Activated CD4-positive, alpha-beta memory T cell treated with anti-CD3 and anti-CD28 coated beads for 36 hours (primary cell): Measurements from ENCODE around the gene ALG9. TPM values are rescaled to one million over a fixed set of nuclear protein-coding genes. Genes with fewer than 3 reads are reported as not detected.
"Not testable (repeated sequence)": the region's sequence is repeated elsewhere in the genome, so short reads cannot be mapped to it uniquely, and the experiment has no call there.

Source experiments
- CTCF ChIA-PET: fragments of 350-600 bp; sonication (Branson Sonifier 250); formaldehyde crosslinking; loops from one replicate; lab custom pipeline; 2021; ENCODE audit warnings: antibody characterized with exemption, inconsistent platforms; lab: Charles Lee
- POLR2A ChIA-PET: fragments of 350-600 bp; sonication (Branson Sonifier 250); formaldehyde crosslinking; loops from one replicate; lab custom pipeline; 2021; ENCODE audit warnings: antibody characterized with exemption; lab: Charles Lee
- DNase-seq: peaks from one replicate; pipeline ENCODE4 v3.0.0-alpha.2; 2020
- H3K27ac Mint-ChIP-seq: one replicate; pipeline ENCODE4 v1.8.0; 2021; ENCODE audit warnings: mixed read lengths
- H3K27me3 Mint-ChIP-seq: one replicate; pipeline ENCODE4 v1.8.0; 2021; ENCODE audit warnings: mixed read lengths
- H3K36me3 Mint-ChIP-seq: one replicate; pipeline ENCODE4 v1.8.0; 2021; ENCODE audit warnings: mixed read lengths
- H3K4me1 Mint-ChIP-seq: one replicate; pipeline ENCODE4 v1.8.0; 2021; ENCODE audit warnings: low read depth, mixed read lengths
- H3K4me3 Mint-ChIP-seq: one replicate; pipeline ENCODE4 v1.8.0; 2021; ENCODE audit warnings: mild to moderate bottlenecking, mixed read lengths
- H3K9me3 Mint-ChIP-seq: one replicate; pipeline ENCODE4 v1.8.0; 2021; ENCODE audit warnings: mixed read lengths
- intact Hi-C: fragments of 100-400 bp; cut with micrococcal nuclease; formaldehyde crosslinking; loops from one replicate; pipeline ENCODE4 v1.15.1; 2023
- total RNA-seq, 2 experiments: library from RNA; stranded (reverse); gene quantifications; one replicate each; pipeline ENCODE4 v1.2.3, GENCODE V29; 2021

The ALG9 gene
- total RNA-seq, 2 experiments from 2014 or later, result 23.6 to 26.7 TPM

- Mint-ChIP-seq H3K27ac (no peak overlapping the region), H3K9me3 (no peaks in the 10 kb centered on the region), H3K4me3 (no peak overlapping the region), H3K27me3 (no peaks in the 10 kb centered on the region), H3K4me1 (no peaks in the 10 kb centered on the region), H3K36me3 (peaks cover 10% of the 10 kb centered on the region)
- intact Hi-C loops, result no loop called here
- ChIA-PET CTCF (interaction anchor here (0.6 to 4.1 kb wide), 3 partner anchors 9 to 71 kb away, joined by 3 to 17 read pairs (median 3); no protein-coding TSS in a partner anchor), POLR2A (no interaction called here)
- no peak for DNase-seq
Measured at GRCh38 chr11:111788464-111788863, 82.9 kb downstream of the ALG9 start.

- Mint-ChIP-seq H3K4me3 (no peak overlapping the region), H3K27ac (no peak overlapping the region), H3K4me1 (no peaks in the 10 kb centered on the region), H3K9me3 (no peaks in the 10 kb centered on the region), H3K27me3 (no peaks in the 10 kb centered on the region), H3K36me3 (peaks cover 10% of the 10 kb centered on the region)
- ChIA-PET CTCF (interaction anchor here (0.7 to 4.1 kb wide), 2 partner anchors 11 to 70 kb away, joined by 3 to 17 read pairs; no protein-coding TSS in a partner anchor), POLR2A (no interaction called here)
- no peak for DNase-seq
- intact Hi-C loops, result no loop called here
Measured at GRCh38 chr11:111788051-111788450, 83.3 kb downstream of the ALG9 start.

GRCh38 chr11:111785886-111786412, 85.4 kb downstream of the ALG9 start:
- no peaks in the 10 kb centered on the region for H3K4me1 Mint-ChIP-seq
- no peak overlapping the region for H3K27ac Mint-ChIP-seq
- intact Hi-C loops, result no loop called here
- H3K9me3 Mint-ChIP-seq, result no peaks in the 10 kb centered on the region
- H3K4me3 Mint-ChIP-seq, result no peak overlapping the region
- peaks cover 10% of the 10 kb centered on the region for H3K36me3 Mint-ChIP-seq
- CTCF ChIA-PET, result interaction anchor here (1.2 to 4.1 kb wide), 2 partner anchors 9 to 21 kb away, joined by 4 to 17 read pairs; no protein-coding TSS in a partner anchor
- POLR2A ChIA-PET, result no interaction called here
- no peaks in the 10 kb centered on the region for H3K27me3 Mint-ChIP-seq
- DNase-seq, result no peak

DNA sequence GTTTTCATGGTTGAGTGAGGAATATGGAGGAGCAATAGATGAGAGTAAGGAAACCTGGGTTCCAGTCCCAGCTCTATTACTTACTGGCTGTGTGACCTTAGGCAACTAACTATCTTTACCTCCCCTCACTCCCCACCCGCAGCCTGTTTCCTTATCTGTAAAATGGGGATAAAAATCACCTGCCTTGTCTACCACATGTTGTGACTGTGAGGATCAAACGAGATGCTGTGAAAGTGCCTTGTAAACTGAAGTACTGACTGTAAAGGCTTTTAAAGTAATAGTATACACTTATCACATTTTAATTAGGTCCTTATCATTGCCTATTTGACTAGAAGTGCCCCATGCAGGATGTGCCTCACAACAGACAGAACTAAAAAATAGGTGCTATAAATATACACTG, 86.3 kb downstream of the ALG9 start:
- ChIA-PET POLR2A (no interaction called here), CTCF (interaction anchor here (4.1 kb wide), 1 partner anchor 8 kb away, joined by 17 read pairs; no protein-coding TSS in a partner anchor)
- H3K4me3 Mint-ChIP-seq, result no peak overlapping the region
- H3K36me3 Mint-ChIP-seq, result peaks cover 10% of the 10 kb centered on the region
- H3K27ac Mint-ChIP-seq, result no peak overlapping the region
- no peaks in the 10 kb centered on the region for H3K9me3 Mint-ChIP-seq
- H3K4me1 Mint-ChIP-seq, result no peaks in the 10 kb centered on the region
- intact Hi-C loops, result no loop called here
- DNase-seq, result no peak
- no peaks in the 10 kb centered on the region for H3K27me3 Mint-ChIP-seq

DNA sequence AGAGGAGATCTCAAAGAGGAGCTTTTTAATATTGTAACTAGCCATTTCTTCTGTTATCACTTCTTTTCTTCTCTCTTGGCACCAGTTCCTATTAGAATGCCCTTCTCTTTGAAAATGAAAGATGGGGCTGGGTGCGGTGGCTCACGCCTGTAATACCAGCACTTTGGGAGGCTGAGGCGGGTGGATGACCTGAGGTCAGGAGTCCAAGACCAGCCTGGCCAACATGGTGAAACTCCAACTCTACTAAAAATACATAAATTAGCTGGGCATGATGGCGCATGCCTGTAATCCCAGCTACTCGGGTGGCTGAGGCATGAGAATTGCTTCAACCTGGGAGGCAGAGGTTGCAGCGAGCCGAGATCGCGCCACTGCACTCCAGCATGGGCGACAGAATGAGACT, 87.1 kb downstream of the ALG9 start:
- DNase-seq, intact Hi-C loops, H3K27ac Mint-ChIP-seq, H3K9me3 Mint-ChIP-seq, H3K27me3 Mint-ChIP-seq, CTCF ChIA-PET, POLR2A ChIA-PET, H3K4me3 Mint-ChIP-seq, H3K4me1 Mint-ChIP-seq: not testable (repeated sequence)
- peaks cover 10% of the 10 kb centered on the region for H3K36me3 Mint-ChIP-seq

DNA sequence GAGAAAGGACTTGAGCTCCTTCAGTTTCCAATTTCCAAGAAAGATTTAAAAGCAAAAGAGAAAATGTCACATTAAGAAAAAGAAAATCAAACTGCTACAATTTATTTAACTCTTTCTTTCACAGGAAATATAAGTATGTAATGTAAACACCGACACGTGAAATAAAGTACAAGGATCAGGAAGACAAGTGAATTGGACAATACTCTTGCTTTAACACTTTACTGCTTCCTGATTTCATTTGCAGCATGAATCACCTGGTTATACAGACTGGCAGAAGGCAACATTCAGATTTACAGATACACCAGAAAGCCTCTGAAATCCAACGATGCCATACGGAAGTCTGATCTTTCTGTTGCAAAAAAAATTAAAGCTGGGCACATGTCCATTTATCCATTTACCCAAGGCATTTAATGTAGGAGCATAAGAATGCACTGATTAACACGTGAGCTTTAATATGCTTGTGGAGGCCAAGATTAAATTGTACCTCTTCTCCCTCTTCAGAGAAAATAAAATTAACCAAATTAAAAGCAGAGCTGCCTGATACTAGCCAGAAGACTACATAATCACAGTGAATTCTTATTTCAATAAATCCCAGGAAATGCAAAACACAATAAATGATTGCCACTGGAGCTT, 89.2 kb downstream of the ALG9 start:
- Mint-ChIP-seq H3K27ac (no peak overlapping the region), H3K4me3 (no peak overlapping the region), H3K9me3 (no peaks in the 10 kb centered on the region), H3K4me1 (no peaks in the 10 kb centered on the region), H3K36me3 (peaks cover 8% of the 10 kb centered on the region), H3K27me3 (no peaks in the 10 kb centered on the region)
- ChIA-PET CTCF (no interaction called here), POLR2A (no interaction called here)
- DNase-seq, result no peak
- intact Hi-C loops, result no loop called here

GRCh38 chr11:111779118-111779517, 92.3 kb downstream of the ALG9 start:
- no peaks in the 10 kb centered on the region for H3K36me3 Mint-ChIP-seq
- H3K27me3 Mint-ChIP-seq, result no peaks in the 10 kb centered on the region
- POLR2A ChIA-PET, result no interaction called here
- H3K4me3 Mint-ChIP-seq, result no peak overlapping the region
- no peaks in the 10 kb centered on the region for H3K9me3 Mint-ChIP-seq
- no peak for DNase-seq
- CTCF ChIA-PET, result interaction anchor here (1.0 to 7.2 kb wide), 6 partner anchors 12 to 212 kb away, joined by 5 to 101 read pairs (median 16); partner anchors contain the start of genes PPP2R1B and SIK2
- H3K4me1 Mint-ChIP-seq, result no peaks in the 10 kb centered on the region
- intact Hi-C loops, result no loop called here
- no peak overlapping the region for H3K27ac Mint-ChIP-seq

- no peak overlapping the region for H3K4me3 Mint-ChIP-seq
- no peaks in the 10 kb centered on the region for H3K36me3 Mint-ChIP-seq
- H3K27ac Mint-ChIP-seq, result no peak overlapping the region
- intact Hi-C loops, result no loop called here
- no peaks in the 10 kb centered on the region for H3K9me3 Mint-ChIP-seq
- POLR2A ChIA-PET, result no interaction called here
- H3K4me1 Mint-ChIP-seq, result no peaks in the 10 kb centered on the region
- CTCF ChIA-PET, result interaction anchor here (0.7 to 7.2 kb wide), 24 partner anchors 9 to 323 kb away, joined by 3 to 101 read pairs (median 6); partner anchors contain the start of genes PPP2R1B and SIK2
- no peak for DNase-seq
- no peaks in the 10 kb centered on the region for H3K27me3 Mint-ChIP-seq
Measured at GRCh38 chr11:111778047-111778558, 93.3 kb downstream of the ALG9 start.

GRCh38 chr11:111777094-111778046, 94.0 kb downstream of the ALG9 start:
- H3K4me1 Mint-ChIP-seq, result no peaks in the 10 kb centered on the region
- intact Hi-C loops, result loop anchor here (1.0 to 2.0 kb wide), 5 partner anchors 64 to 323 kb away; no protein-coding TSS in a partner anchor
- H3K27me3 Mint-ChIP-seq, result no peaks in the 10 kb centered on the region
- POLR2A ChIA-PET, result interaction anchor here (0.9 to 1.9 kb wide), 2 partner anchors 175 to 190 kb away, joined by 3 to 5 read pairs; partner anchors contain the start of gene SIK2
- no peak for DNase-seq
- H3K4me3 Mint-ChIP-seq, result no peak overlapping the region
- H3K27ac Mint-ChIP-seq, result no peak overlapping the region
- CTCF ChIA-PET, result interaction anchor here (0.6 to 7.2 kb wide), 40 partner anchors 9 to 451 kb away, joined by 3 to 101 read pairs (median 4); partner anchors contain the start of genes PPP2R1B and SIK2
- H3K9me3 Mint-ChIP-seq, result no peaks in the 10 kb centered on the region
- no peaks in the 10 kb centered on the region for H3K36me3 Mint-ChIP-seq

DNA sequence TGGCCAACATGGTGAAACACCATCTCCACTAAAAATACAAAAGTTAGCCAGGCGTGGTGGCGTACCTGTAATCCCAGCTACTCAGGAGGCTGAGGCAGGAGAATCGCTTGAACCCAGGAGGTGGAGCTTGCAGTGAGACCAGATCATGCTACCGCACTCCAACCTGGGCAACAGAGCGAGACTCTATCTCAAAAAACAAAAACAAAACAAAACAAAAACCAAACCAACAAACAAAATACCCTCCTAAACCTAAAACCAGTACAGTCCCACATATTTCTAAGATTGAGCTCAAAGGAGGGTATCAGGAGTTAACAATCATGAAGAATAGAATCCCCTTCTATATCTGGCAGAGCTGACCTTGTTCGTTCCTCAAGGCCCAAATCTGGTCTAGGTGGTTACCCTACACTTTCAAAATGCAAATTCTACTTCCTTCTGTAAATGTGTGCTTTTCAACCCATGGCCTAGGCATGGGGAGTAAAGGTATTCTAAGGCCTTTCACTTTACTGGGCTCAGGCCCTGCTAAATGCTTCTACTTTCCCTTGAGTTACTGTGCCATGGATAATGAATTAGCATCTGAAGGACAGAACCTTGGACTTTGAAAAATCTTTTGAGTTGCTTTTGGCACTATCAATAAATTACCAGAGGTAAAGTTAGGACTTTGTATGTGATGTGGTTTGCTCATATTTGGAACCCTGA, 94.8 kb downstream of the ALG9 start:
- ChIA-PET POLR2A (interaction anchor here (0.6 to 1.9 kb wide), 3 partner anchors 174 to 512 kb away, joined by 3 to 5 read pairs (median 4); partner anchors contain the start of gene SIK2), CTCF (interaction anchor here (0.6 to 7.2 kb wide), 31 partner anchors 8 to 452 kb away, joined by 3 to 101 read pairs (median 5); partner anchors contain the start of genes PPP2R1B and SIK2)
- intact Hi-C loops, result loop anchor here (1.0 to 2.0 kb wide), 5 partner anchors 65 to 322 kb away; no protein-coding TSS in a partner anchor
- Mint-ChIP-seq H3K27me3 (no peaks in the 10 kb centered on the region), H3K9me3 (no peaks in the 10 kb centered on the region), H3K4me3 (no peak overlapping the region), H3K27ac (no peak overlapping the region), H3K4me1 (no peaks in the 10 kb centered on the region), H3K36me3 (no peaks in the 10 kb centered on the region)
- DNase-seq, result no peak
